B cell (primary cell): ENCODE data around the gene NPHP4.

Source experiments
- CTCF ChIP-seq: fragments of 200-600 bp; IDR thresholded peaks from one replicate; pipeline ENCODE4 v1.8.0; 2022; ENCODE audit warnings: antibody characterized with exemption, mild to moderate bottlenecking
- EZH2 ChIP-seq: IDR thresholded peaks from 2 replicates; pipeline ENCODE4 v1.6.1; 2012; ENCODE audit warnings: borderline replicate concordance, low read depth, mild to moderate bottlenecking, moderate library complexity, low read length; ENCODE audit not compliant: insufficient read depth, poor library complexity, severe bottlenecking

- TF ChIP-seq EZH2 (no peak), CTCF (no peak)
These were observed 43.5 kb upstream of the NPHP4 start for GRCh38 chr1:6035719-6036118.
